ENCODE data around the gene ARSA.
"Not testable (repeated sequence)": the region's sequence is repeated elsewhere in the genome, so short reads cannot be mapped to it uniquely, and the experiment has no call there.

Gene ARSA

GRCh38 chr22:50672041-50672440, 44.1 kb upstream of the ARSA start:
- Histone ChIP-seq H3K27me3 (ENCODE audit: control insufficient read depth, insufficient read depth, low read length, poor library complexity, severe bottlenecking) (peaks cover 9% of the 10 kb centered on the region), H3K9me3 (ENCODE audit: control insufficient read depth, low read length) (no peaks in the 10 kb centered on the region), H3K4me3 (ENCODE audit: insufficient read depth, low read depth, low read length) (no peak overlapping the region), H3K27ac (ENCODE audit: insufficient read depth, low read depth, low read length, poor library complexity, severe bottlenecking) (no peak overlapping the region), H3K36me3 (ENCODE audit: control insufficient read depth, insufficient read depth, low read length) (no peaks in the 10 kb centered on the region), H3K4me1 (ENCODE audit: control insufficient read depth, insufficient read depth, low read length) (peaks cover 13% of the 10 kb centered on the region)
- 93 to 94% methylated on average over 8 of the region's 8 CpGs for WGBS, 2 experiments

DNA sequence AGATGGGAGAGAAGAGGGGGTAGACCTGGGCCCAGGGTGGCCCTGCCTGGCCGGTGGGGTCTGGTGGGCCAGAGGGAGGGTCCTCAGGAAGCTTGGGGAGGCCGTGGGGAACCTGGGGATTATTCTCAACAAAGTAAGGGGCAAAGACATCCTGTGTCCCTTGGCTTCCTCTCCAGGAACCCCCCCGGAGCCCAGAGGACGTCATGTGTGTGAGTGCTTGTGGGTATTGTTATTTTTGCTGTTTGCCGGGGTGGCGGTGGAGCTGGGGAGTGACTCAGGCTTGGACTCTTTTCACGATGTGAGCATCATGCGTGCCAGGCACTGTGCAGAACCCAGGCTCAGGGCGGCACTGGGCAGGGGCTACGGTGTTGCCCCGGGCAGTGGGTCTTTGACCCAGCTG, 43.7 kb upstream of the ARSA start:
- Histone ChIP-seq H3K36me3 (ENCODE audit: control insufficient read depth, insufficient read depth, low read length) (no peaks in the 10 kb centered on the region), H3K4me1 (ENCODE audit: control insufficient read depth, insufficient read depth, low read length) (peaks cover 13% of the 10 kb centered on the region), H3K9me3 (ENCODE audit: control insufficient read depth, low read length) (no peaks in the 10 kb centered on the region), H3K27me3 (ENCODE audit: control insufficient read depth, insufficient read depth, low read length, poor library complexity, severe bottlenecking) (peaks cover 9% of the 10 kb centered on the region), H3K4me3 (ENCODE audit: insufficient read depth, low read depth, low read length) (no peak overlapping the region), H3K27ac (ENCODE audit: insufficient read depth, low read depth, low read length, poor library complexity, severe bottlenecking) (no peak overlapping the region)
- 91 to 93% methylated on average over 11 of the region's 11 CpGs for WGBS, 2 experiments

GRCh38 chr22:50670914-50671538, 43.1 kb upstream of the ARSA start:
- Histone ChIP-seq H3K4me3 (ENCODE audit: insufficient read depth, low read depth, low read length) (no peak overlapping the region), H3K4me1 (ENCODE audit: control insufficient read depth, insufficient read depth, low read length) (peaks cover 13% of the 10 kb centered on the region), H3K27me3 (ENCODE audit: control insufficient read depth, insufficient read depth, low read length, poor library complexity, severe bottlenecking) (peaks cover 9% of the 10 kb centered on the region), H3K36me3 (ENCODE audit: control insufficient read depth, insufficient read depth, low read length) (no peaks in the 10 kb centered on the region), H3K9me3 (ENCODE audit: control insufficient read depth, low read length) (no peaks in the 10 kb centered on the region), H3K27ac (ENCODE audit: insufficient read depth, low read depth, low read length, poor library complexity, severe bottlenecking) (no peak overlapping the region)
- WGBS, 2 experiments, result 73 to 76% methylated on average over 10 of the region's 10 CpGs

GRCh38 chr22:50670513-50670912, 42.6 kb upstream of the ARSA start:
- no peaks in the 10 kb centered on the region for H3K36me3 ChIP-seq (ENCODE audit: control insufficient read depth, insufficient read depth, low read length)
- H3K4me3 ChIP-seq (ENCODE audit: insufficient read depth, low read depth, low read length), result no peak overlapping the region
- no peak overlapping the region for H3K27ac ChIP-seq (ENCODE audit: insufficient read depth, low read depth, low read length, poor library complexity, severe bottlenecking)
- 78 to 80% methylated on average over 4 of the region's 4 CpGs for WGBS, 2 experiments
- H3K27me3 ChIP-seq (ENCODE audit: control insufficient read depth, insufficient read depth, low read length, poor library complexity, severe bottlenecking), result peaks cover 5% of the 10 kb centered on the region
- H3K4me1 ChIP-seq (ENCODE audit: control insufficient read depth, insufficient read depth, low read length), result peaks cover 9% of the 10 kb centered on the region
- no peaks in the 10 kb centered on the region for H3K9me3 ChIP-seq (ENCODE audit: control insufficient read depth, low read length)

GRCh38 chr22:50665738-50666137, 37.8 kb upstream of the ARSA start:
- 89 to 91% methylated on average over 2 of the region's 2 CpGs for WGBS, 2 experiments
- no peak overlapping the region for H3K27ac ChIP-seq (ENCODE audit: insufficient read depth, low read depth, low read length, poor library complexity, severe bottlenecking)

DNA sequence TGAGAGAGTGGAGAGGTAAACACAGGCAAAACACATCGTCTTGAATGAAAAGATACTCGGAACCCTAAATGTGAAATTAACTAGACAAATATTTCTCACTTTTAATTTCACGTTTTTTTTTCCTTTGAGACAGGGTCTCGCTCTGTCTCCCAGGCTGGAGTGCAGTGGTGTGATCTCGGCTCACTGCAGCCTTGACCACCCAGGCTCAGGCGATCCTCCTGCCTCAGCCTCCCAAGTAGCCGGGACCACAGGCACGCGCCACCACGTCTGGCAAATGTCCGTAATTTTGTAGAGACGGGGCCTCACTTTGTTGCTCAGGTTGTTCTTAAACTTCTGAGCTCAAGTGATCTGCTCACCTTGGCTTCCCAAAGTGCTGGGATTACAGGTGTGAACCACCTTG, 37.3 kb upstream of the ARSA start:
- 92 to 94% methylated on average over 12 of the region's 12 CpGs for WGBS, 2 experiments
- Histone ChIP-seq H3K36me3 (ENCODE audit: control insufficient read depth, insufficient read depth, low read length) (no peaks in the 10 kb centered on the region), H3K9me3 (ENCODE audit: control insufficient read depth, low read length) (no peaks in the 10 kb centered on the region), H3K27me3 (ENCODE audit: control insufficient read depth, insufficient read depth, low read length, poor library complexity, severe bottlenecking) (no peaks in the 10 kb centered on the region), H3K4me3 (ENCODE audit: insufficient read depth, low read depth, low read length) (no peak overlapping the region), H3K27ac (ENCODE audit: insufficient read depth, low read depth, low read length, poor library complexity, severe bottlenecking) (no peak overlapping the region), H3K4me1 (ENCODE audit: control insufficient read depth, insufficient read depth, low read length) (no peaks in the 10 kb centered on the region)

More at GRCh38 chr22:50665738-50666137, 37.8 kb upstream of the ARSA start:
- no peak overlapping the region for H3K4me3 ChIP-seq (ENCODE audit: insufficient read depth, low read depth, low read length)
- no peaks in the 10 kb centered on the region for H3K4me1 ChIP-seq (ENCODE audit: control insufficient read depth, insufficient read depth, low read length)
- H3K36me3 ChIP-seq (ENCODE audit: control insufficient read depth, insufficient read depth, low read length), result no peaks in the 10 kb centered on the region
- H3K9me3 ChIP-seq (ENCODE audit: control insufficient read depth, low read length), result no peaks in the 10 kb centered on the region
- H3K27me3 ChIP-seq (ENCODE audit: control insufficient read depth, insufficient read depth, low read length, poor library complexity, severe bottlenecking), result no peaks in the 10 kb centered on the region

DNA sequence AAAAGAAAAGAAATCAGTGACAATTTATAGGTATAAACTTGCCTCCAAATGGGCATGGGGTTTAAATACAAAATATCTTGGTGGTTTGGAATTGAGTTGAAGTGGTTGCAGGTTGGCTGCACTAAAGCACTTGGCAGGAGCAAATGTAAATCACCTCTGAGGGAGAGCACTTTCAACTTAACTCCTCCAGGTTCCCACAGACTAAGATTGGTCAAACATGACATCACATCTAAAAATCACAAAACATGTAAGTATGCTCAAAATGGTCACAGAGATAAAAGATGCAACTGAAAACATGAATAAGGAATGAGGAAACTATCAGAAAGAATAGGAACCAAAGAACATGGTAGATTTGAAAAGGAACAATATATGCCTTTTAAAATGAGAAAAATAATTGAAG, 32.4 kb upstream of the ARSA start:
- Histone ChIP-seq H3K27ac (ENCODE audit: insufficient read depth, low read depth, low read length, poor library complexity, severe bottlenecking) (no peak overlapping the region), H3K9me3 (ENCODE audit: control insufficient read depth, low read length) (no peaks in the 10 kb centered on the region), H3K4me3 (ENCODE audit: insufficient read depth, low read depth, low read length) (no peak overlapping the region), H3K36me3 (ENCODE audit: control insufficient read depth, insufficient read depth, low read length) (no peaks in the 10 kb centered on the region), H3K27me3 (ENCODE audit: control insufficient read depth, insufficient read depth, low read length, poor library complexity, severe bottlenecking) (no peaks in the 10 kb centered on the region), H3K4me1 (ENCODE audit: control insufficient read depth, insufficient read depth, low read length) (no peaks in the 10 kb centered on the region)

DNA sequence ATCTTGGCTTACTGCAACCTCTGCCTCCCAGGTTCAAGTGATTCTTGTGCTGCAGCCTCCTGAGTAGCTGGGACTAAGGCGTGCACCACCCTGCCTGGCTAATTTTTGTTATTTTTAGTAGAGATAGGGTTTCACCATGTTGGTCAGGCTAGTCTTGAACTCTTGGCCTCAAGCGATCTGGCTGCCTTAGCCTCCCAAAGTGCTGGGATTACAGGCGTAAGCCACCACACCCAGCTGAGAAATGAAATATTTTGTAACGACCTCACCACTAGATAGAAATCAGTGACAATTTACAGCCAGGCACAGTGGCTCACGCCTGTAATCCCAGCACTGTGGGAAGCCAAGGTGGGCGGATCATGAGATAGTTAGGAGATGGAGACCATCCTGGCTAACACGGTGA, 31.8 kb upstream of the ARSA start:
- not testable (repeated sequence) for H3K4me3 ChIP-seq (ENCODE audit: insufficient read depth, low read depth, low read length); H3K4me1 ChIP-seq (ENCODE audit: control insufficient read depth, insufficient read depth, low read length); H3K27ac ChIP-seq (ENCODE audit: insufficient read depth, low read depth, low read length, poor library complexity, severe bottlenecking); H3K36me3 ChIP-seq (ENCODE audit: control insufficient read depth, insufficient read depth, low read length); H3K27me3 ChIP-seq (ENCODE audit: control insufficient read depth, insufficient read depth, low read length, poor library complexity, severe bottlenecking); H3K9me3 ChIP-seq (ENCODE audit: control insufficient read depth, low read length)
- WGBS, 2 experiments, result 94 to 95% methylated on average over 7 of the region's 7 CpGs

DNA sequence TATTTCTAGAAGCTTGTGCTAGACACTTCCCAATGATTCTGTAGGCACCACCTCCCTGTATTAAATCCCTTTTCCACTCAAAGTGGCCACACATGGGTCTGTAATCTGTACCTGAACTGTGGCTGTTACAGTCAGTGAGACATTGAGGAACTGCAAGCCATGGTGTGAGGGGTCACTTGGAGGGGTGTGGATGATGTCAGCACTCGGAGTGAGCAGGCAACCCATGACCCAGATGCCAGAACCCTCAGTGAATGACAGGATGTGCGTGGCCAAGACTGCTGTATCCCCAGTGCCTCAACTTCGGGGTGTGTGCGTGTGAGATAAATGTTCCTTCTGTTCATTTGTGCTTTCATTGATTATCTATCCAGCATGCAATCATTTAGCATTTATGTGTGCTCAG, 30.0 kb upstream of the ARSA start:
- H3K4me1 ChIP-seq (ENCODE audit: control insufficient read depth, insufficient read depth, low read length), result no peaks in the 10 kb centered on the region
- H3K27me3 ChIP-seq (ENCODE audit: control insufficient read depth, insufficient read depth, low read length, poor library complexity, severe bottlenecking), result no peaks in the 10 kb centered on the region
- H3K4me3 ChIP-seq (ENCODE audit: insufficient read depth, low read depth, low read length), result no peak overlapping the region
- no peaks in the 10 kb centered on the region for H3K36me3 ChIP-seq (ENCODE audit: control insufficient read depth, insufficient read depth, low read length)
- WGBS, 2 experiments, result 91 to 95% methylated on average over 4 of the region's 4 CpGs
- H3K9me3 ChIP-seq (ENCODE audit: control insufficient read depth, low read length), result no peaks in the 10 kb centered on the region
- H3K27ac ChIP-seq (ENCODE audit: insufficient read depth, low read depth, low read length, poor library complexity, severe bottlenecking), result no peak overlapping the region

GRCh38 chr22:50656122-50657070, 28.4 kb upstream of the ARSA start:
- H3K27me3 ChIP-seq (ENCODE audit: control insufficient read depth, insufficient read depth, low read length, poor library complexity, severe bottlenecking), result no peaks in the 10 kb centered on the region
- H3K36me3 ChIP-seq (ENCODE audit: control insufficient read depth, insufficient read depth, low read length), result no peaks in the 10 kb centered on the region
- H3K4me3 ChIP-seq (ENCODE audit: insufficient read depth, low read depth, low read length), result no peak overlapping the region
- H3K27ac ChIP-seq (ENCODE audit: insufficient read depth, low read depth, low read length, poor library complexity, severe bottlenecking), result no peak overlapping the region
- no peaks in the 10 kb centered on the region for H3K4me1 ChIP-seq (ENCODE audit: control insufficient read depth, insufficient read depth, low read length)
- H3K9me3 ChIP-seq (ENCODE audit: control insufficient read depth, low read length), result no peaks in the 10 kb centered on the region
- WGBS, 2 experiments, result 79 to 84% methylated on average over 23 of the region's 23 CpGs

All from ectodermal cell (in vitro differentiated cells).